Measurements from ENCODE around the gene GJC2. TPM values are rescaled to one million over a fixed set of nuclear protein-coding genes. Genes with fewer than 3 reads are reported as not detected.

GJC2 gene
- polyA plus RNA-seq, 12 donors, result 0.47 to 6.3 (median 0.82) TPM; not detected in 1

GRCh38 chr1:228112617-228113016 lies 37.1 kb upstream of the GJC2 start:
- DNase-seq, result no peak

GRCh38 chr1:228114827-228115226 lies 34.9 kb upstream of the GJC2 start:
- DNase-seq, result no peak

- DNase-seq, result no peak
Measured at GRCh38 chr1:228117335-228117734, 32.4 kb upstream of the GJC2 start.

- DNase-seq, result no peak
Measured at GRCh38 chr1:228118040-228118439, 31.7 kb upstream of the GJC2 start.

- no peak for DNase-seq
Measured at GRCh38 chr1:228120351-228120750, 29.4 kb upstream of the GJC2 start.

GRCh38 chr1:228120857-228121489 lies 28.8 kb upstream of the GJC2 start:
- DNase-seq, result no peak

- no peak for DNase-seq
Measured at GRCh38 chr1:228122921-228123441, 26.7 kb upstream of the GJC2 start.

GRCh38 chr1:228123505-228123904 lies 26.2 kb upstream of the GJC2 start:
- no peak for DNase-seq

GRCh38 chr1:228125185-228125584 lies 24.5 kb upstream of the GJC2 start:
- no peak for DNase-seq

- no peak for DNase-seq
Measured at GRCh38 chr1:228131766-228132165, 18.0 kb upstream of the GJC2 start.

- no peak for DNase-seq
Measured at GRCh38 chr1:228134591-228134990, 15.1 kb upstream of the GJC2 start.

- no peak for DNase-seq
Measured at GRCh38 chr1:228136901-228137300, 12.8 kb upstream of the GJC2 start.

GRCh38 chr1:228139406-228139930 lies 10.3 kb upstream of the GJC2 start:
- DNase-seq, result no peak

GRCh38 chr1:228139931-228140723 lies 9.6 kb upstream of the GJC2 start, which contains the start of gene GUK1:
GUK1 (plus strand) TSS chr1:228140279; CDS start chr1:228140303, 24 bp downstream.
- DNase-seq, result peak; percentile 98

- DNase-seq, result no peak
Measured at GRCh38 chr1:228140724-228141225, 9.0 kb upstream of the GJC2 start.

- no peak for DNase-seq
Measured at GRCh38 chr1:228141226-228142044, 8.3 kb upstream of the GJC2 start.

- no peak for DNase-seq
Measured at GRCh38 chr1:228142155-228142691, 7.5 kb upstream of the GJC2 start.

- DNase-seq, result no peak
Measured at GRCh38 chr1:228142701-228143136, 7.0 kb upstream of the GJC2 start.

GRCh38 chr1:228143480-228144192 lies 6.1 kb upstream of the GJC2 start:
- DNase-seq, result no peak

GRCh38 chr1:228144193-228144992 lies 5.3 kb upstream of the GJC2 start:
- DNase-seq, result no peak

Measured in muscle of arm (tissue), 12 donors.